OCI-LY3 (cell line): Measurements from ENCODE around the gene CACNA1I.

ENCODE experiments used
- H2AFZ ChIP-seq: fragments of 200-600, 300-600 bp; shearing (Covaris generic); 2 replicates; pipeline ENCODE4 v1.6.0; 2014; ENCODE audit warnings: antibody characterized with exemption, low read depth, low read length
- H3K27ac ChIP-seq: fragments of 200-600, 300-600 bp; sonication (generic); 2 replicates; pipeline ENCODE4 v1.5.1; 2014; ENCODE audit warnings: mild to moderate bottlenecking, low read length, moderate library complexity, mixed read lengths
- H3K27me3 ChIP-seq: fragments of 200-600, 300-600 bp; sonication (generic); 2 replicates; pipeline ENCODE4 v1.6.1; 2014; ENCODE audit warnings: low read depth, low read length, mixed read lengths
- H3K36me3 ChIP-seq: fragments of 200-600, 300-600 bp; sonication (generic); replicated peaks from 2 replicates; pipeline ENCODE3; 2014; ENCODE audit warnings: low read depth, low read length, mixed read lengths
- H3K4me1 ChIP-seq: fragments of 300-600, 200-600 bp; sonication (generic); 2 replicates; pipeline ENCODE4 v1.6.1; 2014; ENCODE audit warnings: low read length, mixed read lengths
- H3K4me2 ChIP-seq: fragments of 200-600, 300-600 bp; sonication (generic); 2 replicates; pipeline ENCODE4 v1.6.1; 2014; ENCODE audit warnings: low read length, mixed read lengths
- H3K4me3 ChIP-seq: fragments of 300-600, 200-600 bp; sonication (generic); 2 replicates; pipeline ENCODE4 v1.5.1; 2014; ENCODE audit warnings: antibody characterized with exemption, mild to moderate bottlenecking, low read length, moderate library complexity
- H3K79me2 ChIP-seq: fragments of 300-600, 200-600 bp; shearing (Covaris generic); 2 replicates; pipeline ENCODE4 v1.6.1; 2014; ENCODE audit warnings: mild to moderate bottlenecking, low read length, mixed read lengths
- H3K9ac ChIP-seq: fragments of 300-600, 200-600 bp; shearing (Covaris generic); 2 replicates; pipeline ENCODE4 v1.6.0; 2014; ENCODE audit warnings: mild to moderate bottlenecking, low read length, moderate library complexity
- H3K9me3 ChIP-seq: fragments of 200-600, 300-600 bp; shearing (Covaris generic); 2 replicates; pipeline ENCODE4 v1.6.1; 2014; ENCODE audit warnings: low read length, mixed read lengths; ENCODE audit not compliant: insufficient read depth
- H4K20me1 ChIP-seq: fragments of 200-600, 300-600 bp; sonication (generic); 2 replicates; pipeline ENCODE4 v1.6.1; 2016; ENCODE audit warnings: low read length, mixed read lengths; ENCODE audit not compliant: insufficient read depth
- EZH2phosphoT487 ChIP-seq: fragments of 200-600 bp; shearing (Covaris generic); IDR thresholded peaks from 2 replicates; pipeline ENCODE4 v1.6.1; 2018; ENCODE audit warnings: antibody characterized with exemption, mixed run types, low read depth
- TF ChIP-seq, protein P1 (sequence below): fragments of 200-600, 300-600 bp; sonication (generic); IDR thresholded peaks from 2 replicates; pipeline ENCODE4 v1.5.1; 2014; ENCODE audit warnings: antibody characterized with exemption, low read length, low read depth

Gene CACNA1I

DNA sequence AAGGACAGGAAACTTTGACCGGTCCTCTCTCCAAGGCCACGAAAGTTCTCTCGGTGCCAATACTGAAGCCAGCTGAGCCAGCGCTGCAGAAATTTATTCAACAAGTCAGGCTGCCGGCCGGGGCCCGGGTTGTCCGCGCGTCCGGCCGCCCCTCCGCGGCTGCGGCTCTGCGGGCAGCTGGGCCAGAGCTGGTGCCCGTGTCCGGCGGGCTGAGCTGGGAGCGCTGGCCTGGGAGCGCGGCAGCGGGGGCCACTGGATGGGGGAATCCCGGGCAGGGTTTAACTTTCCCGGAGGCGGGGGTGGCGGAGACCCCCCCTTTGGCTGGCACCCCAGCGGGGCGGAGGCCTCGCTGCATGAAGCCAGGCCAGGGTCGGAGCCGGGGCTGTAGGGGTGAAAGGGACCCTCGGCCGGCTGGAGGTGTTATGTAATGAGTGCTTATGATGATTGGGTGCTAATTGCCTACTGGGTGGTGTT lies 12.3 kb upstream of the CACNA1I start:
- H3K36me3 ChIP-seq: no peaks in the 10 kb centered on the region
- H3K27me3 ChIP-seq: peaks cover 10% of the 10 kb centered on the region
- no peaks in the 10 kb centered on the region for H3K79me2 ChIP-seq
- H3K4me2 ChIP-seq: no peak overlapping the region
- TF ChIP-seq EZH2phosphoT487: no peak
- no peak overlapping the region for H3K9ac ChIP-seq
- H3K27ac ChIP-seq: no peak overlapping the region
- no peak overlapping the region for H3K4me3 ChIP-seq
- no peaks in the 10 kb centered on the region for H4K20me1 ChIP-seq
- H2AFZ ChIP-seq: no peak overlapping the region
- H3K9me3 ChIP-seq: no peaks in the 10 kb centered on the region
- no peaks in the 10 kb centered on the region for H3K4me1 ChIP-seq

DNA sequence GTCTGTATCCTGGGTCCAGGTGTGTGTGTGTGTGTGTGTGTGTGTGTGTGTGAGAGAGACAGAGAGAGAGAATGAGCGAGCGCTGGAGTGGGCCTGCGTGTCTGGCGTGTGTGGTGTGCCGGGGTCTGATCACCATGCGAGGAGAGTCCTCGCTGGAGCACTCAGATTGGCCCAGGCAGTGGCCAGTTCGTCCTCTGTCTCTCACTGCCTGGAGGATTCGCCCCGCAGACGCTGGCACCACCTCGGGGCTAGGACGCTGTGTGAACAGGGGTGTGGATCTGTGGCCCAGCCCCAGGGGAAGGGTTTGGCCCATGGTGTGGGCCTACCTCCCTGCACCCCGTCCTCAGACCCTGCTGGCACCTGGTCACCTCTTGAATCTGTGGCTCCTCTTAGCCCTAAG lies 11.6 kb upstream of the CACNA1I start:
- no peak overlapping the region for H3K4me3 ChIP-seq
- TF ChIP-seq, protein P1, sequence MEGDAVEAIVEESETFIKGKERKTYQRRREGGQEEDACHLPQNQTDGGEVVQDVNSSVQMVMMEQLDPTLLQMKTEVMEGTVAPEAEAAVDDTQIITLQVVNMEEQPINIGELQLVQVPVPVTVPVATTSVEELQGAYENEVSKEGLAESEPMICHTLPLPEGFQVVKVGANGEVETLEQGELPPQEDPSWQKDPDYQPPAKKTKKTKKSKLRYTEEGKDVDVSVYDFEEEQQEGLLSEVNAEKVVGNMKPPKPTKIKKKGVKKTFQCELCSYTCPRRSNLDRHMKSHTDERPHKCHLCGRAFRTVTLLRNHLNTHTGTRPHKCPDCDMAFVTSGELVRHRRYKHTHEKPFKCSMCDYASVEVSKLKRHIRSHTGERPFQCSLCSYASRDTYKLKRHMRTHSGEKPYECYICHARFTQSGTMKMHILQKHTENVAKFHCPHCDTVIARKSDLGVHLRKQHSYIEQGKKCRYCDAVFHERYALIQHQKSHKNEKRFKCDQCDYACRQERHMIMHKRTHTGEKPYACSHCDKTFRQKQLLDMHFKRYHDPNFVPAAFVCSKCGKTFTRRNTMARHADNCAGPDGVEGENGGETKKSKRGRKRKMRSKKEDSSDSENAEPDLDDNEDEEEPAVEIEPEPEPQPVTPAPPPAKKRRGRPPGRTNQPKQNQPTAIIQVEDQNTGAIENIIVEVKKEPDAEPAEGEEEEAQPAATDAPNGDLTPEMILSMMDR: no peak
- no peak for TF ChIP-seq EZH2phosphoT487

DNA sequence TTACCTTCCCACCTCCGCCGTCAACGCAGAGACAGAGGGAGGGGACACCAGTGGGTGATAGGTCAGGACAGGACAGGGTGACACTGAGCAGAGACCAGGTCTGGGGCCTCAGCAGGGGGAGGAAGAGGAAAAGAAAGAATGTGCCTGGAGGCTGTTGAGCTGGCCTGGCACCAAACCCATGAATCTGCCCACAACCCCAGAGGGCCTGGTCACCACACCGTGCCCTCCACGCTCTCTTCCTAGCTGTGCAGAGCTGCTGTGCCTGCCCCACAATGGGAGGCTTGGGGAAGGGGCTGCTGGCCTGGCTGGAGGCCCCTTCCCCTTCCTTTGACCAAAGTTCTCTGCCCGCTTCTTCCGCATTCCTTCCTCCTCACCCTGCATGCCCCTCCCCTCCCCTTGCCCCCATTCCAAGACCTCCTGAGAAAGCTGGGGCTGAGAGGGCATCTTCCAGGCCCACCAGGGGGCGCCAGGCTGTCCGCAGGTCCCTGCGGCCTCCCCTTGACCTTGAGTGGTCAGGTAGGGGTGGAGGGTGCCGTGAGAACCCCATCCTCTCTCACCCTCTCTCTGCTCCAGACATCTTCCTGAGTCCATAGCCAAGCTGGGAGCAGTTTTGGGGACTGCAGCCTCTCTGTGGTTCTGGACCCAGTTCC lies 11.0 kb upstream of the CACNA1I start:
- Histone ChIP-seq H3K79me2 (no peaks in the 10 kb centered on the region), H3K27me3 (peaks cover 9% of the 10 kb centered on the region; the same call in 1 of the 2 replicates), H3K9me3 (peaks cover 6% of the 10 kb centered on the region; the same call in 1 of the 2 replicates), H3K27ac (no peak overlapping the region), H3K36me3 (no peaks in the 10 kb centered on the region), H3K4me3 (no peak overlapping the region), H3K9ac (no peak overlapping the region), H2AFZ (no peak overlapping the region), H3K4me2 (no peak overlapping the region), H3K4me1 (no peaks in the 10 kb centered on the region), H4K20me1 (no peaks in the 10 kb centered on the region)
- TF ChIP-seq EZH2phosphoT487: no peak
- TF ChIP-seq, protein P1: peak; percentile 82

More for the DNA sequence above, 11.6 kb upstream of the CACNA1I start:
- no peak overlapping the region for H3K4me2 ChIP-seq
- peaks cover 3% of the 10 kb centered on the region; the same call in 1 of the 2 replicates for H3K9me3 ChIP-seq
- no peaks in the 10 kb centered on the region for H3K36me3 ChIP-seq
- H2AFZ ChIP-seq: no peak overlapping the region
- H3K27ac ChIP-seq: no peak overlapping the region
- H3K27me3 ChIP-seq: peaks cover 9% of the 10 kb centered on the region; the same call in 1 of the 2 replicates
- H3K9ac ChIP-seq: no peak overlapping the region
- H4K20me1 ChIP-seq: no peaks in the 10 kb centered on the region
- H3K79me2 ChIP-seq: no peaks in the 10 kb centered on the region
- H3K4me1 ChIP-seq: no peaks in the 10 kb centered on the region

DNA sequence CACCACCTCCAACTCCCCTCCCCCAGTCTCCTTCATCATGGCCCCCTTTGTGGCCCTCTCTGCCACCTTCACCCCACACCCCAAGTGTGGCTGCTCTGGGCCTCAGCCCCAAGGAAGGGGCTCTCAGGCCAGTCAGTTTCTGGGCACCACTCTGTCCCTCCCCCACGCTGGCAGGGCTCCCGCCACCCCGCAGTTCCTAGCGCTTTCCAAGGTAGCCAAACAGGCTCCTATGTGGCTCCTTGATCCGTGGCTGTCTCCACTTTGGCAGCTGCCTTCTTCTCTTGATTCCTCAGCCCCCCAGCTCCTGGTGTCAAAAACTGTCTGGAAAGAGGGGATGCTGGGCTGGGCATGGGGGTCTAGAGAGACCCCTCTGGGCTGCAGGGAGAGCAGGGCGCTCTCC lies 10.4 kb upstream of the CACNA1I start:
- Histone ChIP-seq H3K79me2 (no peaks in the 10 kb centered on the region), H3K9me3 (peaks cover 6% of the 10 kb centered on the region; the same call in 1 of the 2 replicates), H4K20me1 (no peaks in the 10 kb centered on the region), H3K36me3 (no peaks in the 10 kb centered on the region), H3K27me3 (peaks cover 9% of the 10 kb centered on the region; the same call in 1 of the 2 replicates), H3K4me3 (no peak overlapping the region), H3K27ac (no peak overlapping the region), H3K9ac (no peak overlapping the region), H3K4me1 (no peaks in the 10 kb centered on the region), H2AFZ (no peak overlapping the region), H3K4me2 (no peak overlapping the region)
- TF ChIP-seq, protein P1: no peak
- no peak for TF ChIP-seq EZH2phosphoT487
